ENCODE measurements around the gene HNRNPLL. TPM values are rescaled to one million over a fixed set of nuclear protein-coding genes. Genes with fewer than 3 reads are reported as not detected.

The HNRNPLL gene
- total and polyA plus RNA-seq, 2 of the 8 experiments (the other 6 are each of a cell fraction or from before 2014, with no cell fraction given) = 18.6 to 69.3 TPM

DNA sequence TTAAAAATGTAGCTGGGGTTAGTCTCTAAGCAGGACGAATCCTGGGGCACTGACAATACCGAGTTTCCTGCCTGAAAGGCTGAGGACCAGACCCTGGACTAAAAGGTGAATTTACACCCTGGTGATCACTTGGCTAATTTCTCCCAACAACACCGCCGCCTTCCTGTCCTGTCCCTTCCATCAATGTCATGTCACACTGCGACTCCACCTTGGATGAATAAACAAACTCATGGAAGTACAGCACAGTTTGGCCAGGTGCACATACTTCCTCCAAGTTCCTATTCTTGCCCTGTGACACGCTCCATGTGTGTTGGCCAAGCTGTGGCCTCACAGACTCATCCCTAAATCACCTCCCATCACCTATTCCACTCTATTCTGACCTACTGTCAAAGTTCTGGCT is 47.3 kb upstream of the HNRNPLL start:
- Histone ChIP-seq H2AK5ac (ENCODE audit: low read depth, low read length) (no peak overlapping the region), H4K20me1 (replicated peaks in 1 of 2; ENCODE audit: control insufficient read depth in 1 of 2, insufficient read depth in 2 of 2, low read length in 2 of 2) (no peaks in the 10 kb centered on the region), H3K27me3 (replicated peaks in 1 of 4; ENCODE audit: control insufficient read depth in 3 of 4, extremely low read depth in 1 of 4, insufficient read depth in 3 of 4, low read length in 3 of 4) (no peaks in the 10 kb centered on the region), H3K79me2 (ENCODE audit: control insufficient read depth in 1 of 2, insufficient read depth in 2 of 2, low read length in 2 of 2) (no peaks in the 10 kb centered on the region), H4K91ac (replicated peaks; ENCODE audit: insufficient read length, low read length) (no peak overlapping the region), H3K4me2 (ENCODE audit: insufficient read depth in 1 of 2, low read depth in 2 of 2, low read length in 2 of 2) (no peak overlapping the region), H3K23me2 (ENCODE audit: low read depth, low read length) (no peaks in the 10 kb centered on the region), H2BK120ac (replicated peaks; ENCODE audit: low read depth, low read length) (no peak overlapping the region), H3K9ac (replicated peaks in 1 of 4; ENCODE audit: extremely low read depth in 1 of 4, low read depth in 3 of 4, low read length in 3 of 4) (no peak overlapping the region), H2BK12ac (ENCODE audit: low read depth, low read length) (no peak overlapping the region), H3K4me3 (ENCODE audit: extremely low read depth in 1 of 4, insufficient read depth in 2 of 4, low read depth in 3 of 4, low read length in 4 of 4) (no peak overlapping the region), H3K14ac (ENCODE audit: insufficient read length) (no peak overlapping the region), H3K23ac (ENCODE audit: insufficient read length) (no peak overlapping the region), H3K36me3 (ENCODE audit: control insufficient read depth in 2 of 4, insufficient read depth in 4 of 4, low read length in 3 of 4) (no peaks in the 10 kb centered on the region), H4K5ac (ENCODE audit: insufficient read length, low read depth, low read length) (no peak overlapping the region), H3K27ac (ENCODE audit: low read depth, low read length) (no peak overlapping the region), H3K9me3 (ENCODE audit: insufficient read depth in 2 of 2, low read depth in 1 of 2, low read length in 1 of 2) (no peaks in the 10 kb centered on the region), H3K56ac (replicated peaks; ENCODE audit: insufficient read length, low read depth, low read length) (no peak overlapping the region), H2BK15ac (ENCODE audit: low read length) (no peak overlapping the region), H3K4ac (replicated peaks; ENCODE audit: insufficient read length, low read depth, low read length) (no peak overlapping the region), H3K79me1 (ENCODE audit: low read depth, low read length) (no peaks in the 10 kb centered on the region), H2BK5ac (ENCODE audit: low read depth, low read length) (no peak overlapping the region), H4K8ac (ENCODE audit: extremely low read depth, insufficient read depth, low read length) (no peak overlapping the region), H2AFZ (ENCODE audit: low read length) (no peak overlapping the region), H3K18ac (ENCODE audit: extremely low read depth, low read length) (no peak overlapping the region), H2BK20ac (ENCODE audit: low read length) (no peak overlapping the region), H3K4me1 (replicated peaks in 1 of 4; ENCODE audit: control insufficient read depth in 3 of 4, insufficient read depth in 4 of 4, low read length in 3 of 4) (no peaks in the 10 kb centered on the region)
- CTCF ChIA-PET (ENCODE audit: partially characterized antibody) = interaction anchor here (1.5 kb wide), 1 partner anchor 95 kb away, joined by 4 read pairs; no protein-coding TSS in a partner anchor
- WGBS, 2 experiments (ENCODE audit: extremely low coverage in 1 of 2, insufficient coverage in 1 of 2, insufficient read length in 1 of 2, insufficient replicate concordance in 2 of 2, low coverage in 1 of 2, low lambda C conversion rate in 2 of 2, missing lambda C conversion rate in 1 of 2) = 88% methylated on average over 6 of the region's 6 CpGs; no CpG with 5 or more reads in 1 of the 2 experiments
- POLR2A ChIA-PET (ENCODE audit: partially characterized antibody) = interaction anchor here (0.7 kb wide), 1 partner anchor 93 kb away, joined by 3 read pairs; no protein-coding TSS in a partner anchor
- no peak for FAIRE-seq
- DNase-seq (ENCODE audit: low read depth in 1 of 2, low spot score in 2 of 2) = no peak
- TF ChIP-seq CBX8 (IDR thresholded peaks at IDR 0.05; ENCODE audit: borderline replicate concordance, low read depth, low read length) = no peak
- TF ChIP-seq NANOG (IDR thresholded peaks at IDR 0.05; ENCODE audit: insufficient read depth, low read depth, low read length, poor library complexity, severe bottlenecking) = no peak
- no peak for TF ChIP-seq POU5F1 (IDR thresholded peaks at IDR 0.05; ENCODE audit: low read depth, low read length)
- no peak for TF ChIP-seq RNF2 (IDR thresholded peaks at IDR 0.05; ENCODE audit: borderline replicate concordance, low read depth, low read length, missing control alignments, poor library complexity, severe bottlenecking)
- no peak for TF ChIP-seq TEAD4 (IDR thresholded peaks at IDR 0.05; ENCODE audit: low read depth, low read length)
- no peak for TF ChIP-seq JUND (IDR thresholded peaks at IDR 0.05; ENCODE audit: low read length)
- no peak for TF ChIP-seq EP300 (IDR thresholded peaks at IDR 0.05; ENCODE audit: borderline replicate concordance in 1 of 2, low read depth in 2 of 2, low read length in 2 of 2)

Measured in H1 (cell line).